Esophagus squamous epithelium (tissue), 4 donors: Measurements from ENCODE around the gene ZNF761.
"Not testable (repeated sequence)": the region's sequence is repeated elsewhere in the genome, so short reads cannot be mapped to it uniquely, and the experiment has no call there.

Source experiments
- CTCF ChIP-seq, 6 experiments: fragments of 450-650 bp in 4 of 6; fragments of 200-600 bp in 2 of 6; sonication (generic) in 2 of 6; IDR thresholded peaks; one replicate each; pipeline ENCODE4 v1.5.1; 2016 to 2019; ENCODE audit warnings: antibody characterized with exemption in 6 of 6, mild to moderate bottlenecking in 4 of 6, moderate library complexity in 4 of 6
- POLR2A ChIP-seq, 4 donors: fragments of 450-650 bp; IDR thresholded peaks; one replicate each; pipeline ENCODE4 v1.6.1; 2017; ENCODE audit warnings: antibody characterized with exemption in 4 of 4, mild to moderate bottlenecking in 4 of 4, moderate library complexity in 3 of 4

GRCh38 chr19:53447196-53447595 is 15.4 kb downstream of the ZNF761 start:
- TF ChIP-seq CTCF, POLR2A (IDR thresholded peaks at IDR 0.05): not testable (repeated sequence)
